ENCODE measurements around the gene PDK2.

The PDK2 gene

DNA sequence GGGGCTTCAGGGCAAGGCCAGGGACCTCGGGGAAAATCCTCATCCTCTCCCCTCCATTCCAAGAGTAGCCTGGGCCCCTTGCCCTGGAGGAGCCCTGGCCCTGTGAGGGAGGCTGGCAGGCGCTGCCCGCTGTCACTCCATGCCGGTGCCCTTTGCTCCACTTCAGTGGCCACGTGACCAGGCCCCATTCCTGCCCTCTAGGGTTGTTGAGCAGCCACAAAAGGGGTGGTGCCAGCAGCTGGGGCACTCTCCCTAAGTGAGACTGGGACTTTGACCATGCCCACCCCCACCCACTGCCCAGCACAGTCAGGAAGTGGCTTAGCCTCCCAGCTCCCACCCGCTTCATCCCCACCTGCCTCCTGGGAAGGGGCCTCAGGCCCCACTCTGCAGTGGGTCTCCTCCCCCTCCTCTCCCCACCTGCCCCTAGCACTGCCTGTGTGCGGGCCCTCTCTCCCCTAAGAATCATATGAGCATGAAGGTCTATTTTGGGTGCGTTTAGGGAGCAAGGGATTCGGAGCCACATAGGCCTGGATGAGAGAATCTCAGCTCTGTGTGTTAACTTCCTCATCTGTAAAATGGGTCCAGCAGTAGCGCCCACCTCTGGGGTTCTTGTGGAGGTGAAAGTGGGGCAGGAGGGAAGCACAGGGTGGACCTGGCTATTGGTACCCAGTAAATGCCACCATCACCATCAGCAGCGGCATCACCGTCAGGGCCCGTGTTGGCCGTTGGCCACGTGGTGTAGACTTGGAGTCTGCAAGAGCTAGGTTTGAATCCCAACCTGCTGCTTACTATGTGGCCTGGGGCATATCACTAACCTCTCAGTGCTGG, 7.2 kb downstream of the PDK2 start:
- no peak for DNase-seq

DNA sequence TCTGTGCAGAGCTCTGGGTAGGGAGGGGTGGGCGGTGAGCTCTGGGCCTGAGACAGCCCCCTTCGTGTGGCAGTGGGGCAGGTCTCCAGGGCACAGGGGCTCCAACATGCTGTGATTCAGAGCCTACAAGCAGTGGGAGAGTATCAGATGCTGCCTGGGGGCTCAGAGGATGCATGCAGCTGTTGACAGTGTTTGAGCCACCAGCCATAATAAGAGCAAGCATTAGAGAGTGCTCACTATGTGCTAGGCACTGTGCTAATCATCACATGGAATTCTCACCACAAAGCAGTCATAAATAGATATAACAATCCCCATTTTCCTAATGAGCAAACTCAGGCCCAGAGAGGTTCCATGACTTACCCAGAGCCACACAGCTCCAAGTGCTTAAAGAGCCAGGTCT, 8.1 kb downstream of the PDK2 start:
- no peak for DNase-seq

DNA sequence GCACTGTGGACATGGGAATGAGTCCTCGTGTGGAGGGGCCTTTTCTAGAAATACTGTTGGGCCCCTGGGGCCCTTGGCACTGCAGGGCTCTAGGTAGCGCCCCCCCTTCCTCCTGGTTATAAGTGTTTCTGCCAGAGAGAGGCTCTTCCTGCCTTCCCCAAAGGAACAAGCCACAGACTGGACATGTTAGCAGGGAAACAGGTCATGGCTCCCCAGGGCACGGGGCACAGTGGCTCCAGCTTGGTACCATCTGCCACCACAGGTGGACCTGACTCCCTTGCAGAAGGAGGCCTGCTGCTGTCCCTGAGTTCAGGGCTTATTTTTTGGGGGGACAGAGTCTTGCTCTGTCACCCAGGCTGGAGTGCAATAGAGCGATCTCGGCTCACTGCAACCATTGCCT, 8.8 kb downstream of the PDK2 start:
- DNase-seq = peak; percentile 58 to 62

DNA sequence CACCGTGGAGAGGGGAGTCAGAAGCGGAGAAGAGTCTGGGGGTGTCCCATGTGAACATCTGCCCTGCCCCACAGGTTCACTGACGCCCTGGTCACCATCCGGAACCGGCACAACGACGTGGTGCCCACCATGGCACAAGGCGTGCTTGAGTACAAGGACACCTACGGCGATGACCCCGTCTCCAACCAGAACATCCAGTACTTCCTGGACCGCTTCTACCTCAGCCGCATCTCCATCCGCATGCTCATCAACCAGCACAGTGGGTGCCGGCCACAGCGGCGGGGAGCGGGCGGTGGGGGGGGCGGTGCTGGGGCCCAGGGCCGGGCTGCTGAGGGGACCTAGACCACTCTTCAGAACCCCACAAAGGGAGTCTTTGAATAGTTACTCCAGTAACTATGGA, 10.7 kb downstream of the PDK2 start:
- no peak for DNase-seq

DNA sequence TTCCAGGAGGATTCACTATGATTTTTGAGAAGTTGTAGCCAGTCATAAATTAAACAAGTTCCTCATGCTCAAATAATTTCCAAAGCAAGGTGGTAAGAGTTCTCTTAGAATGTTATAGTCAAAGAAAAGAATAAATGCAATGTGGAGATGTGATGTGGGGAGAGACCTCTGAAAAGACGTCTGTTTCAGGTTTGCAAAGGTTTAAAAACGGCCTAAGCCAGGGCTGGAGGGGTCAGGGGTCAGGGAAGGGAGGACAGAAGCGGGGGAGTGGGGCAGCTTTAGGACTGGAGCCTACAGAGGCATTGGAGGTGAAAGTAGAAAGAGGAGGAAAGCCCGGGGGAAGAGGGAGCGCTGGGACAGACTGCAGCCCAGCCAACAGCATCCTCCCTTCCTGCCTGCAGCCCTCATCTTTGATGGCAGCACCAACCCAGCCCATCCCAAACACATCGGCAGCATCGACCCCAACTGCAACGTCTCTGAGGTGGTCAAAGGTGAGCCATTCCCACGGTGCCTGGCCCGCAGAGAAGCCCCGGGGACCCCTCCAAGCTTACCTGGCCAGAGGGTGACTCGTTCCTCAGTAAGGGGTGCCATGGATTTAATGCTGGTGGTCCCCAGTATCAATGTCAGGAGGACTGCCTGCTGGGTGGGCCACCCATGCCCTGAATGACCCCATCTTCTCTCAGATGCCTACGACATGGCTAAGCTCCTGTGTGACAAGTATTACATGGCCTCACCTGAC, 11.4 kb downstream of the PDK2 start:
- no peak for DNase-seq

DNA sequence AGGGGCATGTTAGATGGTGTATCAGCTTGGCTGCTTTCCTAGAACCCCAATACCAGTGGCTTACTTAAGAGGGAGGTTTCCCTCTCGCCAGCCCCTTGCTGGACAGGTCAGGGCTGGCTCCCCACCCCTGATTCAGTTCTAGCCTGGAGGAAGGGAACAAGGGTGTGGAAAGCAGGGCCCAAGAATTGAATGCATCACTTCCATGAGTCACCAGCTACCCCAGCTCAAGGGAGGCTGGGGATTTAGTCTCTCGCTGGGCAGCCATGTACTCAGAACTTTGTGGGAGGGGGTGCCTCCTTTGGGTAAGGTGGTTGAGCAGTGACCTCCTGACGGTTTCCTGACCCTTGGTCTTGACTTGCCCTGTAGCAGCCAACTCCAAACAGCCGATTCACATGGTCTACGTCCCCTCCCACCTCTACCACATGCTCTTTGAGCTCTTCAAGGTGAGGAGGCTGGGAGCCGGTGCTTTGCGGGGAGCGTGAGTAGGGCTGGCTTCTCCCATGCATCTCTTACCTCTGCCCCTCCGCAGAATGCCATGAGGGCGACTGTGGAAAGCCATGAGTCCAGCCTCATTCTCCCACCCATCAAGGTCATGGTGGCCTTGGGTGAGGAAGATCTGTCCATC, 12.8 kb downstream of the PDK2 start:
- no peak for DNase-seq

DNA sequence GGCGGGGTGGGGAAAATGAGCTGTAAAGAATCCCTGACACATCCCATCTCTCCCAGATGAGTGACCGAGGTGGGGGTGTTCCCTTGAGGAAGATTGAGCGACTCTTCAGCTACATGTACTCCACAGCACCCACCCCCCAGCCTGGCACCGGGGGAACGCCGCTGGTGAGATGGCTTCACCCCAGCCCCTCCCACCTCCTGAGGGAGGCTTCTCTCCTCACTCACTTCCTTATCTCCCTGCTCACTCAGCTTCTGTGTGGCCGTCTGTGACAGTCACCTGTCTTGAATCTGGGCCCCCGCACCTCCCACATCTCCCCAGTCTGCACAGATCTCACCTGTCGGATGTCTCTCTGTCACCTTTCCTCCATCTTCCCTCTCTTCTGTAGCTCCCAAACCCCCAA, 13.4 kb downstream of the PDK2 start:
- DNase-seq = no peak

DNA sequence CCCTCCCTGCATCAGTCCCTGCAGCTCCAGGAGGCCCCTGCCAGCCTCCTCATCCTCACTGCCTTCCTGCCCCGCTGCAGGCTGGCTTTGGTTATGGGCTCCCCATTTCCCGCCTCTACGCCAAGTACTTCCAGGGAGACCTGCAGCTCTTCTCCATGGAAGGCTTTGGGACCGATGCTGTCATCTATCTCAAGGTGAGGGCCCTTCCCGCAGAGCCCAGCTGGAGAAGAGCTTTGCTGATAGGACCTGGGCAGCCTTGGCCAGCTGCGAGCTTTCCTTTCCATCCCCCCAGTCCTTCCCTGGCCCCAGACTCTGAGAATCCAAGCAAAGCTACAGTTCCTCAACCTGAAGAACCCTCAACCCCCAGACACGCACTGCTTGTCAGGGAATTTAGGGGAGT, 14.1 kb downstream of the PDK2 start:
- DNase-seq = no peak

DNA sequence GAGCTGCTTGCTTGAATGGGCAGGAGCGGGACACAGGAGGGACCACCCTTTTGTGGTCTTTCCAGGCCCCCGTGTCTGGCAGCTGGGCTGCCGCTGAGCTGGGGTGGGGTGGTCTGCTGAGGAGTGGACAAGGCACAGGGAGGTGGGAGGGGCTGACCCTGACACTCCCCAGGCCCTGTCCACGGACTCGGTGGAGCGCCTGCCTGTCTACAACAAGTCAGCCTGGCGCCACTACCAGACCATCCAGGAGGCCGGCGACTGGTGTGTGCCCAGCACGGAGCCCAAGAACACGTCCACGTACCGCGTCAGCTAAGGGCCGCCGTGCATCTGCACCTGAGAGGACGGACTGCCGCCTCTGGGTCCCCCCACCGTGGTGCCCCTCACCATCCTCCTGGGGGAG, 14.6 kb downstream of the PDK2 start:
- no peak for DNase-seq

DNA sequence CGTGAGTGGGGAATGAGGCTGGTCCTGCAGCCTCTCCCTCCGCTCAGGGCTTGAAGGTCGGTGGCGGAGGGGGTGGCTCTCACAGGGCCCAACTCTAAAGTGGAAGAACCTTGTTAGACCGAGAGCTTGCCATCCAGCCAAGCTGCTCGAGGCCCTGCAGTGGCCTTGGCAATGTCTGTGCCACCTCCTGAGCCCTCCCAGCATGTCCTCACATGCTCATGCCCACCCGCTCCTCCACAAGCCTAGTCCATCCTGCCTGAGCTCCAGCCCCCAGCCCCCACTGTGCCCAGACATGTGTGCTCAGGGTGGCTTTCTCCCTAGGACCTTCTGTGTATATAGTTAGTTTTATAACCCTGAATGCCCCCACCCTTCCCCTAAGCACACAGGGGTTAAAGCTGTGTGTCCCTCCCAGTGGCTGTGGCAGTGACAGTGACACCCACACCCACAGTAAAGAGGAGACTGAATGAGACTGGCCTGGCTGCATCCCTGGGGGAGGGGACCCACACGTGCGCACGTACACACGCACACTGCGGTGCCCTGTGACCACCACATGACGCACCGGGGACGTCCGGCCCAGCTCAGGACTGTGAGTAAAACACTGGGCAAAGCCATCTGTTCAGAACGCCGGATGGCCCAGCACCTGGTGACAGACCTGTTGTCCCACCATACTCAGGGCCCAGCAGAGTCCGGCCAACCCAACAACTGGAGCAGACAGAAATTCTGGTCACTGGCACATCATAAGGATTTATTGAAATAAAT, 15.6 kb downstream of the PDK2 start:
- peak in 1 of 2 experiments; percentile 62 for DNase-seq

DNA sequence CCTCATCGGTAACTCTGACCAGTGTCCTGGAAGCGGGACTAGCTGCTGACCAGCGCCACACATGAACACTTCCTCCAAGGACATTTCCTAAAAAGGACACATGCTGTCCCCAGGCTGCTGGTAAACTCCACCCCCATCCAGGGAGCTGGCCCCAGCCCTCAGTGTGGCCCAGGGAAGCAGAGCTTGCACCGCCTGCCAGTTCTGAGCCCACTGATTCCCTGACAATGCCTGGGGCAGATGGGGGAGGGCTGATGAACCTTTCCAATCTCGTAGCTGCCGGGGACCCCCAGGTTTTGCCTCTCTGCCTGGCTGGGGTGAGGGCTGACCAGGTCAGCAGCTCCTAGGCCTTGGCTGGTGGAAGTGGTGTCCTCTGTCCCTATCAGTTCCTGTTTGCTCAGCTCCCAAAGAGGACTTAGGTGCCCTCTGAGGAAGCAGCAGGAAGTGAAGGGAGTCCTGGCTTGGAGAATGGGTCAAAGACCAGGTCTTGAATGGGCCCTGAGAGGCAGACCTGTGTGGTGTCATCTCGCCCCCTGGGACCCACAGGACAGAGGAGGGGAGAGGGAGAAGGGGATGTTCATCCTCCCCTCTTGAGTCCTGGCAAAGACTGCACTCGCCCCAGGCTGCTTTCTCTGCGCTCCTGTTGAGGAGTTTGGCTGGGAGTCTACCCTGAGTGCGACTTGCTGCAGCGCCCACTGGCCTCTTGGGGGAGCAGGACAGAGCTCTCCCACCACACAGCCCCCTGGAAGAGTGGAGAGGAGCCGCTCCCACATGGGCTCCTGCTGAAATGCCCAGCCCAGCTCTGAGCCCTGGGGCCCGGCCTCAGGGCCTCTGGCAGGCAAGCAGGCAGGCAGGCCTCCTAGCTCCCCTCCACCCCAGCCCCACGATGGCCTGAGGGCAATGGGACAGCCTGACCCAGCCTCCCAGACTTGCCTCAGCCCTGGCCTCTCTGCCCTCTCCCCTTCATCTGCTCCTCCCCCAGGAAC, 16.8 kb downstream of the PDK2 start:
- DNase-seq = peak in 1 of 2 experiments; percentile 73

DNA sequence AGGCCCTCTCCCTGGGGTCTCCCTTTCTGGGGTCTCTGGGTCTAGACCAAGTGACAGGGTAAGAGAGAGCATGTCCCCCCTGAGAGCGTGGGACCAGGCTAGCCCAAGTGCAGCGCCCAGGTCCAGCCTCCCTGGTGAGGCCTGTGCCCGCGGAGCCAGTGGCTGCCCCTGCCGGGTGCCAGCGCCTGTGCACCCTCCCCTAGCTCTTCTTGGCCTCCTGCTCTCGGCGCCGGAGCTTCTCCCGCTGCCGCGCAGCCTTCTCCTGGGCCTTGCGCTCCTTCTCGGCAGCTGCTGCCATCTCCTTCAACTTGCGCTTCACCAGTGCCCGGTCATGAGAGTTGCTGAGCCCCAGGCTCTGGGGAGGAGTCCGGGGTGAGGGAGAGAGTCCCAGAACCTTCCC, 17.5 kb downstream of the PDK2 start:
- no peak for DNase-seq

DNA sequence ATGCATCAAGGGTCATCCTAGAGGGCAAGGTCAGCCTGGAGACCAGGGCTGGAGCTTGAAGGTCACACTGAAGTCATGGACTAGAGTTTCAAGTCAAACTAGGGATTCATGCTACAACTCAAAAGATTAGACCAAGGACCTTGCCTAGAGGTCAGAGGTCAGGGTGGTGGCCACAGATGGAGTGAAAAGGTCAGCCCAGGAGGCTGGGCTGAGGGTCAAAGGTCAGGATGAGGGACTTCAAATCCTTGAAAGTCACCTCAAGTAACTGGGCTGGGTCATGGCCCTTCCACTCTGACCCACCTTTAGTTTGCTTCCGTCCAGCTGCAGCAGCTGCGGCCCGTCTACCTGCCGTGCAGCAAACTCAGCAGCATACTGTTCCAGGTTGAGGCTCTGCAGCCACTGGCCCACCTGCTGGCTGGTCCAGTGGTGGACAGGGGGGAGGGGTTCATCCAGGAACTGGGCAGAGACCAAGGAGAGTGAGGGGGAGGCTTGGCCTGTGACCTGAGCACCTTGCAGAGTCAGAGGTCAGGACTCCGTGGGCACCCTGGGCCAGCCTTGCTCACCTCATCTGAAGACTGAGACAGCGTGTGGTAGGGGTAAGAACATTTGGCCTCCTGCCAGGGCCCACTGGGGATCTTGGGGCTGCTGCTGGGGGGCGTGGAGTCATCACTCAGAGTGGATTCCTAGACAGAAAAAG, 18.6 kb downstream of the PDK2 start:
- no peak for DNase-seq

DNA sequence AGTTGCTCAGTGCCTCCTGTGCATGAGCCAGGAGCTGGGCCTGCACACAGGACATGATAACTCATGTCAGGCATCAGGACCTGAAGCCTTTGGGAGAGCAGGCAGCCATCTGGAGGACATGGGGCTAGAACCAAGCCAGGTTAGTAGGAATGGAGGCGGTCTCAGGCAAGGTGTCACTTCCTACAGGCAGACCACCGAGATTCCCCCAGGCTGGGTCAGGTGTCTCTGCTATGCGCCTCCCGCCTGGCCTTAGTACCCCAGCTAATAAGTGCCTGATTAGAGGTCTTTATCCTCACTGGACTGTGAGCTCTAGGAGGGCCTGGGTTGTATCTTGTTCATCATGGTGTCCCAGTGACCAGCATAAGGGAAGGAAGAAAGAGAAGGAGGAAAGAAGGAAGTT, 19.2 kb downstream of the PDK2 start:
- DNase-seq = no peak

DNA sequence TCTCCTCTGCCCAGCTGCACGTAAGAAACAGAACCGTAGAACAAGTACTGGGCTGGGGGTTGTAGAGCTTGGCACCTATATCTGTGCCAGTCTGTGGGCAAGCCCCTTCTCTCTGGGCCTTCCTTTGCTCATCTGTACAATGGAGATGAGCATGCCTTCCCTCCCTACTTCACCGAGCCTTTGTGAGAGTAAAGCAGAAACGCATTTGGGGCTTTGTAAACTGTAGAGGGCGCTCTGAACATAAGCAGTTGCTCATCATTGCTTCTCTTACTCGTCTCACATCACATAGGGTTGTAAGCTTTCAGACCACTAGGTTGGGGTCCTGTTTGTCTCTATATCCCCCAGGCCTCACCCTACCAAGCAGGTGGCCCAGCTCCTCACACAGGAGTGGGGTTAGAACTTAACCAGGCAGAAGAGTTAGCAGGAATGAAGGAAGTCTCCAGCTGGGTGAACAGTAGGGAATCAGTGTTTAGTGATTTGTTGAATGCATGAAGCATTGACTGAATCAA, 19.8 kb downstream of the PDK2 start:
- DNase-seq = no peak

DNA sequence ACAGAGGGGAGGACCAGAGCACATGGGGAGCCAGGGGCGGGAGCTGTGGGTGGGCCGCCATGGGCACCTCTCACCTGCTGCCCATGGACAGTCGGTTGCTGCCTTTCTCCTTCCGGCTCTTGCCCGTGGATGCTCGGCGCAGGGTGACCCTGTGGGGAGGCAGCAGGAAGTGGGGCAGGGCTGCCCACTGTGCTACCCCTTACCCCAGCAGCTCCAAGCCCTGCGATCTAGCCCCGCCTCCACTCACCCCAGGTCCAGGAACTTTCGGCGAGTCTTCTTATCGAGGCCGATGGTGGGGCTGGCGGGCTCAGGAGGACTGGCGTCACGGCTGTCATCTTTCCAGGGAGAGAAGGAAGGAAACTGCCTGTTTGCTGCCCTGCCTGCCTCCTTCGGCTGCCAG, 20.6 kb downstream of the PDK2 start:
- no peak for DNase-seq

DNA sequence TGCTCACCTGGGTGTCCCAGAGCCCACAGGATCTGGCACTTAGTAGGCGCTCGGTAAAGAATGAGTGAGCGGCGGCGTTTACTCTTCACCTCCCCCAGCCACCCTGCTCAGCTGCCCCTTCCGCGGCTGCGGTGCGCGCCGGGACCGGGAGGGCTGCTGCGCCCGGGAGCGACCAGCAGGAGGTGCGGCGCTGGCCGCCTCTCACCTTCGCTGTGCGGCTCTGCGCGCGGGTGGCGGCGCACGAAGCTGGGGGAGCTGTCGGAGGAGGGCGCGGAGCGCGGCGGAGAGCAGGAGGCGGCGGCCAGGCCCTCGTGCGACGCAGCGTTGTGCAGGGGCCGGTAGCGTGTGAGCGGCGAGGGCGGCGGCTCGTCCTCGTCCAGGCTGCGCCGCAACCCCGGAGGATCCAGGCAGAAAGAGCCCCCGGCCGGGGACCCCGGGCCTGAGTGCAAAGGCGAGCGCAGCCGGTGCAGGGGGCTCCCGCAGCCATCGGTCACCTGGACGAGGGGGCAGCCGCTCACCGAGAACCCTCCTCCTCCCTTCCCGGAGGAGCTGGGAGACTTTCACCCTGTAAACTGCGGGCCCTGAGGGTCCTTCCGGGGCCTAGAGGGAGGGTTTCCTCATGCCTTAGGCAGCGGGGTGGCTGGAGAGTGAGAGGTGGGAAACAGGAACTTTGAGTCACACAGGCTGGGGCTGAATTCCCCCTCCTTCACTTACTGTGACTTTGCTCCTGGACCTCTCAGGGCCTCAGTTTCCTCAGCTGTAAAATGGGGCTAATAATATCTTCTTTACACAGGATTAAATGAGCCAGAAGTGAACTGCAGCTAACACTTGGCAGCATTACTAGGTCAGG, 22.3 kb downstream of the PDK2 start:
- DNase-seq = no peak

DNA sequence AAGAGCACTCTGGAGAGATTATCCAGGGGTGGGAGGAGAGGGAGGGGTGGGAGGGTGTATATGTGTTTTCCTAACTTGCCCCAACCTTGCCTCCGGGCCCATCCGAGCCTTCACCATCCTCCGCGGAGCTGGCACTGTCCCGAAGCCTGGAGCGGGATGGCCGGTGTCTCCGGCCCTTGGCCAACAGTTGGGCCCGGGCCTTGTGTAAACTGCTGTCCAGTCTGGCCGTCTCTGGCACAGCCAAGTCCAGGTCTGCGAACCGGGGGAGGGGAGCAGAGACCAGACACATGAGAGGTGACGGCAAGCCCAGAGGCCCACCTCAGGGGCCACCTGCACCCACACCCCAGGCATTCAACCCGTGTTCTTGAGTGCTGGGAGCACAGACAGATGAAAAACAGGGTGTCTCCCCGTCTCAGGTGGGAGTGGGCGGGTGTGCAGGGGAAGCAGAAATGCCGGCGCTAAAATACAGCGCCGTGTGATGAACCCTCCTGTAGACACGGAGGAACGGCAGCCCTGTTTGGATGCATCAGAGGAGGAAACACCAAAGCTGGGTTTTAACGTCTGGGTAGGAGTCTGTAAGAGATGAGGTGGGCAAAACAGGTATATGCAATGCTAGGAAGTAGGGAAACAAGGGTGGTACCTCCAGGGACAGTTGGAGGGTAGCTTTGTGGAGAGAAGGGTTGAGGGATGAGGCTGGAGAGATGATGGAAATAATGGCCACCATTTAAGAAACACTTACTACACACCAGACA, 23.1 kb downstream of the PDK2 start:
- DNase-seq = peak in 1 of 2 experiments; percentile 45

DNA sequence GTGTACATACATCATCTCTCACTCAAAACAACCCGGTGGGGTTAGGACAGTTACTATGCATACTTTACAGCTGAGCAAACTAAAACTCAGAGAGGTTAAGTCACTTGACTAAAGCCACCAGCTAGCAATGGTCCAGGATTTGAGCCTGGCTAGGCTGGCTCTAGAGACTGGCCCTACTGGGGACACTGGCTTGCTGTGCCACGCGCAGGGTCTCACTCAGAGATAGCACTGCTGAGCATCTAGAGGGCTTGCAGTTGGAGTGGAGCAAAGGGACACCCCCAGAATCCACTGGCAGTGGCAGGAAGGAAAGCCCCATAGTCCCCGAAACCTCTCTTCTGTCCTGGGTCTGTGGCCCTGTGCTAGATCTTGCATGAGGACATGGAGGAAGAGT, 23.7 kb downstream of the PDK2 start:
- no peak for DNase-seq
